ENCODE data around the gene UNCX.

GRCh38 chr7:1278543-1278942, 45.9 kb downstream of the UNCX start:
- TF ChIP-seq HDAC2 (IDR thresholded peaks at IDR 0.05; ENCODE audit: borderline replicate concordance in 1 of 2, low read depth in 2 of 2, low read length in 2 of 2) (no peak), ATF2 (IDR thresholded peaks at IDR 0.05; ENCODE audit: low read length) (no peak), CHD2 (IDR thresholded peaks at IDR 0.05; ENCODE audit: low read length) (no peak), USF2 (IDR thresholded peaks at IDR 0.05; ENCODE audit: low read length) (no peak), CTCF (IDR thresholded peaks at IDR 0.05; ENCODE audit: control extremely low read depth in 1 of 3, insufficient read depth in 1 of 3, low read depth in 1 of 3, low read length in 3 of 3) (no peak), TBP (IDR thresholded peaks at IDR 0.05; ENCODE audit: low read depth, low read length) (no peak), JUND (IDR thresholded peaks at IDR 0.05; ENCODE audit: low read length) (no peak), ZNF274 (IDR thresholded peaks at IDR 0.05; ENCODE audit: borderline replicate concordance, extremely low read depth, low read length) (no peak)
